ENCODE measurements around the gene CCDC141. TPM values are rescaled to one million over a fixed set of nuclear protein-coding genes. Genes with fewer than 3 reads are reported as not detected.
"Not testable (repeated sequence)": the region's sequence is repeated elsewhere in the genome, so short reads cannot be mapped to it uniquely, and the experiment has no call there.

Gene CCDC141
- total RNA-seq, 1 experiment from 2014 or later = 0.30 TPM

DNA sequence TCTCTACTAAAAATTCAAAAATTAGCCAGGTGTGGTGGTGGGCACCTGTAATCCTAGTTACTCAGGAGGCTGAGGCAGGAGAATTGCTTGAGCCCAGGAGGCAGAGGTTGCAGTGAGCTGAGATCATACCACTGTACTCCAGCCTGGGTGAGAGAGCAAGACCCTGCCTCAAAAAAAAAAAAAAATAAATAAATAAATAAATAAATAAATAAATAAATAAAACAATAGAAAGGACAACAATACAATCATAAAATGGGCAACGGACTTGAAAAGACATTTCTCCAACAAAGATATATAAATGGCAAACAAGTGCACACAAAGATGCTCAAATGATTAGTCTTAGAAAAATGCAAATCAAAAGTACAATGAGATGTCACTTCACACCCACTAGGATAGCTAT, 60.5 kb downstream of the CCDC141 start:
- not testable (repeated sequence) for H2AFZ ChIP-seq (ENCODE audit: low read length); H3K27ac ChIP-seq (ENCODE audit: low read length)

GRCh38 chr2:178982652-178983051, 67.3 kb downstream of the CCDC141 start:
- not testable (repeated sequence) for H3K9me2 ChIP-seq (replicated peaks; ENCODE audit: insufficient read depth, low read length); H3K4me3 ChIP-seq (ENCODE audit: low read length); DNase-seq; H3K27ac ChIP-seq (ENCODE audit: low read length); H3K27me3 ChIP-seq (ENCODE audit: low read length); H3K9me3 ChIP-seq (ENCODE audit: low read length); H3K9ac ChIP-seq (ENCODE audit: low read length); H3K4me1 ChIP-seq (ENCODE audit: low read length); H3K79me2 ChIP-seq (ENCODE audit: low read length); H3K4me2 ChIP-seq (ENCODE audit: low read depth, low read length, poor library complexity, severe bottlenecking); H4K20me1 ChIP-seq (ENCODE audit: insufficient read depth, low read depth, low read length); H3K36me3 ChIP-seq (ENCODE audit: insufficient read depth, low read length); H2AFZ ChIP-seq (ENCODE audit: low read length)

More for the DNA sequence above, 60.5 kb downstream of the CCDC141 start:
- not testable (repeated sequence) for H4K20me1 ChIP-seq (ENCODE audit: insufficient read depth, low read depth, low read length); H3K4me2 ChIP-seq (ENCODE audit: low read depth, low read length, poor library complexity, severe bottlenecking); H3K79me2 ChIP-seq (ENCODE audit: low read length); H3K9me3 ChIP-seq (ENCODE audit: low read length); H3K4me3 ChIP-seq (ENCODE audit: low read length); H3K9ac ChIP-seq (ENCODE audit: low read length); H3K36me3 ChIP-seq (ENCODE audit: insufficient read depth, low read length); DNase-seq; H3K9me2 ChIP-seq (replicated peaks; ENCODE audit: insufficient read depth, low read length); H3K27me3 ChIP-seq (ENCODE audit: low read length); H3K4me1 ChIP-seq (ENCODE audit: low read length)

DNA sequence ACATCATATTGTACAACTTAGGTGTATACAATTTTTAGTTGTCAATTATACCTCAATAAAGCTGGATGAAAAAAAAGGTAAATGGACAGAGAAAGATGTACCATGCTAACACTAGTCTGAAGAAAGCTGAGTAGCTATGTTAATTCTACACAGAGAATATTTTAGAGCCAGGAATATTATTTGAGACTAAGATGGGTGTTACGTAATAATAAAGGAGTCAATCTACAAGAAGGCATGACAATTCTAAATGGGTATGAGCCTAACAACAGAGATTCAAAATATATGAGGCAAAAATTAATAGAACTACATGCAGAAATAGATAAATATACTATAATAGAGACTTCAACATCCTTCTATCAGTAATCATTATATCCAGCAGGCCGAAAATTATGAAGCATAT, 69.1 kb downstream of the CCDC141 start:
- Histone ChIP-seq H3K4me3 (ENCODE audit: low read length) (no peak overlapping the region), H3K79me2 (ENCODE audit: low read length) (no peaks in the 10 kb centered on the region), H3K4me2 (ENCODE audit: low read depth, low read length, poor library complexity, severe bottlenecking) (no peak overlapping the region), H4K20me1 (ENCODE audit: insufficient read depth, low read depth, low read length) (no peaks in the 10 kb centered on the region), H3K27me3 (ENCODE audit: low read length) (no peaks in the 10 kb centered on the region), H3K27ac (ENCODE audit: low read length) (no peak overlapping the region), H3K36me3 (ENCODE audit: insufficient read depth, low read length) (no peaks in the 10 kb centered on the region), H3K4me1 (ENCODE audit: low read length) (no peaks in the 10 kb centered on the region), H2AFZ (ENCODE audit: low read length) (no peak overlapping the region), H3K9ac (ENCODE audit: low read length) (no peak overlapping the region), H3K9me2 (replicated peaks; ENCODE audit: insufficient read depth, low read length) (no peaks in the 10 kb centered on the region), H3K9me3 (ENCODE audit: low read length) (no peaks in the 10 kb centered on the region)
- DNase-seq = no peak

DNA sequence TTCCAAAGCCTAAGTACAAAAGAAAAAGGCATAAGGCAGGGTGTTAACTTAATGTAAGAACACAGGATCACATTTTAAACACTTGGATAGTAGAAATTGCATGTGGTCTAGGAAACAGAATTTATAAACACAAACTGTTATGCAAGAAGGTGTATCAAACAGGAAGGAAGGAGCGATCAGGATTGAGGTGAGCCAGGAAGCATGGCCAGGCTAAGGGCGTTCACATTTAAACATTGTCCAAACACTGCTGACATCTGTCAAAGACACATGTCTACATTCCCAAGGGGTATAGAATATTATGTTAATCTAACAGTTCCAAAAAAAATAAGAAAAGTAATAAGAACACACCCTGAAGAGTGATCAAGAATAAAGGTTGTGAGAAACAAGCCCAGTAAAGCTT, 71.3 kb downstream of the CCDC141 start:
- no peak for DNase-seq
- H3K4me3 ChIP-seq (ENCODE audit: low read length) = no peak overlapping the region
- no peak overlapping the region for H2AFZ ChIP-seq (ENCODE audit: low read length)
- no peaks in the 10 kb centered on the region for H3K36me3 ChIP-seq (ENCODE audit: insufficient read depth, low read length)
- no peak overlapping the region for H3K27ac ChIP-seq (ENCODE audit: low read length)
- no peaks in the 10 kb centered on the region for H3K4me1 ChIP-seq (ENCODE audit: low read length)
- no peaks in the 10 kb centered on the region for H3K9me2 ChIP-seq (replicated peaks; ENCODE audit: insufficient read depth, low read length)
- no peak overlapping the region for H3K4me2 ChIP-seq (ENCODE audit: low read depth, low read length, poor library complexity, severe bottlenecking)
- no peaks in the 10 kb centered on the region for H3K79me2 ChIP-seq (ENCODE audit: low read length)
- no peaks in the 10 kb centered on the region for H4K20me1 ChIP-seq (ENCODE audit: insufficient read depth, low read depth, low read length)
- H3K9ac ChIP-seq (ENCODE audit: low read length) = no peak overlapping the region
- no peaks in the 10 kb centered on the region for H3K27me3 ChIP-seq (ENCODE audit: low read length)
- no peaks in the 10 kb centered on the region for H3K9me3 ChIP-seq (ENCODE audit: low read length)

GRCh38 chr2:178976351-178976750, 73.6 kb downstream of the CCDC141 start:
- H3K79me2 ChIP-seq (ENCODE audit: low read length) = no peaks in the 10 kb centered on the region
- H3K9me3 ChIP-seq (ENCODE audit: low read length) = no peaks in the 10 kb centered on the region
- no peak overlapping the region for H2AFZ ChIP-seq (ENCODE audit: low read length)
- no peaks in the 10 kb centered on the region for H4K20me1 ChIP-seq (ENCODE audit: insufficient read depth, low read depth, low read length)
- H3K4me2 ChIP-seq (ENCODE audit: low read depth, low read length, poor library complexity, severe bottlenecking) = no peak overlapping the region
- no peak for DNase-seq
- H3K36me3 ChIP-seq (ENCODE audit: insufficient read depth, low read length) = no peaks in the 10 kb centered on the region
- no peak overlapping the region for H3K4me3 ChIP-seq (ENCODE audit: low read length)
- H3K4me1 ChIP-seq (ENCODE audit: low read length) = no peaks in the 10 kb centered on the region
- no peaks in the 10 kb centered on the region for H3K9me2 ChIP-seq (replicated peaks; ENCODE audit: insufficient read depth, low read length)
- no peaks in the 10 kb centered on the region for H3K27me3 ChIP-seq (ENCODE audit: low read length)
- no peak overlapping the region for H3K27ac ChIP-seq (ENCODE audit: low read length)
- no peak overlapping the region for H3K9ac ChIP-seq (ENCODE audit: low read length)

- no peak for DNase-seq
- Histone ChIP-seq H4K20me1 (ENCODE audit: insufficient read depth, low read depth, low read length) (no peaks in the 10 kb centered on the region), H3K27ac (ENCODE audit: low read length) (no peak overlapping the region), H3K4me3 (ENCODE audit: low read length) (no peak overlapping the region), H2AFZ (ENCODE audit: low read length) (no peak overlapping the region), H3K79me2 (ENCODE audit: low read length) (no peaks in the 10 kb centered on the region), H3K36me3 (ENCODE audit: insufficient read depth, low read length) (no peaks in the 10 kb centered on the region), H3K4me1 (ENCODE audit: low read length) (no peaks in the 10 kb centered on the region), H3K4me2 (ENCODE audit: low read depth, low read length, poor library complexity, severe bottlenecking) (no peak overlapping the region), H3K9me2 (replicated peaks; ENCODE audit: insufficient read depth, low read length) (no peaks in the 10 kb centered on the region), H3K9ac (ENCODE audit: low read length) (no peak overlapping the region), H3K9me3 (ENCODE audit: low read length) (no peaks in the 10 kb centered on the region), H3K27me3 (ENCODE audit: low read length) (no peaks in the 10 kb centered on the region)
These were observed 87.0 kb downstream of the CCDC141 start for GRCh38 chr2:178962805-178963433.

DNA sequence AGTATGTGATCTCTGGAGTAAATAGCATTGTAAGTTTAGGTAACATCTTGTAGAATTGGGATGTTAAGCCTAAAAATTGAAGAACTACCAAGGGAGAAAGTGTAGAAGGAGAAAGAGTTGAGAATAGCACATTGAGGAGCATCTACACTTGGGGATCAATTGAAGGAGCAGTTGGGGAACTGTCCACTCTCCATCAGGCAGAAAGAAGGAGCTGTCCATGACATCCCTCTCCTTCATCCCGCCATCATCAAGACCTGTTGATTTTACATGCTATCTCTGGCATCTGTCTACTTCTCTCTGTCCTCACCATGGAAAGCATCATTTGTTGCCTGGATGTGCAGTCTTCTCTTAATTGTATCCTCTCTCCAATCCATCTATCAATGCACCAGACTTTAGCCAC, 87.8 kb downstream of the CCDC141 start:
- DNase-seq = no peak
- H3K27me3 ChIP-seq (ENCODE audit: low read length) = no peaks in the 10 kb centered on the region
- H3K79me2 ChIP-seq (ENCODE audit: low read length) = no peaks in the 10 kb centered on the region
- no peak overlapping the region for H3K4me2 ChIP-seq (ENCODE audit: low read depth, low read length, poor library complexity, severe bottlenecking)
- no peaks in the 10 kb centered on the region for H4K20me1 ChIP-seq (ENCODE audit: insufficient read depth, low read depth, low read length)
- H2AFZ ChIP-seq (ENCODE audit: low read length) = no peak overlapping the region
- no peaks in the 10 kb centered on the region for H3K4me1 ChIP-seq (ENCODE audit: low read length)
- no peaks in the 10 kb centered on the region for H3K36me3 ChIP-seq (ENCODE audit: insufficient read depth, low read length)
- no peaks in the 10 kb centered on the region for H3K9me2 ChIP-seq (replicated peaks; ENCODE audit: insufficient read depth, low read length)
- no peak overlapping the region for H3K27ac ChIP-seq (ENCODE audit: low read length)
- H3K9me3 ChIP-seq (ENCODE audit: low read length) = no peaks in the 10 kb centered on the region
- H3K9ac ChIP-seq (ENCODE audit: low read length) = no peak overlapping the region
- H3K4me3 ChIP-seq (ENCODE audit: low read length) = no peak overlapping the region

DNA sequence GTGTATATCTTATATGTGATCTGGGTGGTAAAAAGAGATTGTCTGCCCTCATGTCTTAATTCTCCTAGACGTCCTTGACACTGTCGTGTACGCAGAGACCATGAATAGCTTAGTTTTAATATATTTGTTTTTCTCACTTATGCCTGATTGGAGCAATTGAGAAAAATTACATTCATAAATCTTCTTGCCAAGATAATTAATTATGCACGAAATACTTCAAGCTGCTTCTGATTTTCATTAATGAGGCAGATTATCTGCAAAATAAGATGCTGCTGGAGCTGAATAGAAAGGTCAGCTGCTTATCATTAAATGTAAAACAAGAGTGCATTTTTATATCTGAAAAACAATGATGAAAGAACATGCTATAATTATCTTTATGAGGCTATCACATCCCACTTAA, 95.9 kb downstream of the CCDC141 start:
- Histone ChIP-seq H3K4me1 (ENCODE audit: low read length) (no peaks in the 10 kb centered on the region), H3K9me2 (replicated peaks; ENCODE audit: insufficient read depth, low read length) (no peaks in the 10 kb centered on the region), H3K27ac (ENCODE audit: low read length) (no peak overlapping the region), H3K79me2 (ENCODE audit: low read length) (no peaks in the 10 kb centered on the region), H4K20me1 (ENCODE audit: insufficient read depth, low read depth, low read length) (no peaks in the 10 kb centered on the region), H3K4me3 (ENCODE audit: low read length) (no peak overlapping the region), H3K9me3 (ENCODE audit: low read length) (no peaks in the 10 kb centered on the region), H3K4me2 (ENCODE audit: low read depth, low read length, poor library complexity, severe bottlenecking) (no peak overlapping the region), H2AFZ (ENCODE audit: low read length) (no peak overlapping the region), H3K9ac (ENCODE audit: low read length) (no peak overlapping the region), H3K27me3 (ENCODE audit: low read length) (no peaks in the 10 kb centered on the region), H3K36me3 (ENCODE audit: insufficient read depth, low read length) (no peaks in the 10 kb centered on the region)
- DNase-seq = no peak

All from Karpas-422 (cell line).